GM12878 (cell line): Measurements from ENCODE around the gene ADGRV1.

Experiments
- CTCF ChIP-seq, 3 experiments: IDR thresholded peaks in 2 of 3; conservative IDR thresholded peaks in 1 of 3; 2 replicates each; pipeline ENCODE4 v1.5.1; 2011; ENCODE audit warnings: low read depth in 3 of 3, low read length in 3 of 3, mild to moderate bottlenecking in 3 of 3, control low read depth in 2 of 3, moderate library complexity in 2 of 3, inconsistent platforms in 1 of 3, mixed read lengths in 1 of 3; ENCODE audit not compliant: control insufficient read depth in 2 of 3, insufficient read depth in 1 of 3; ENCODE audit errors: extremely low read depth in 1 of 3
- EZH2 ChIP-seq: IDR thresholded peaks from 2 replicates; pipeline ENCODE4 v1.6.1; 2012; ENCODE audit warnings: low read depth, mild to moderate bottlenecking, control low read depth, inconsistent platforms, low read length, borderline replicate concordance; ENCODE audit not compliant: control insufficient read depth
- JUND ChIP-seq: IDR thresholded peaks from 2 replicates; pipeline ENCODE4 v1.6.1; 2012; ENCODE audit warnings: low read depth, mild to moderate bottlenecking, low read length, improper control_type of control experiment, moderate library complexity
- YY1 ChIP-seq: IDR thresholded peaks from 2 replicates; pipeline ENCODE4 v1.6.1; 2011; ENCODE audit warnings: low read depth, mild to moderate bottlenecking, low read length
- ZBTB4 ChIP-seq: fragments of 450-650 bp; formaldehyde crosslinking; IDR thresholded peaks from 2 replicates; pipeline ENCODE4 v1.4.0; 2022; ENCODE audit warnings: mild to moderate bottlenecking, moderate library complexity
- ZZZ3 ChIP-seq: IDR thresholded peaks from 2 replicates; pipeline ENCODE4 v1.6.1; 2011; ENCODE audit warnings: low read depth; ENCODE audit not compliant: control insufficient read depth, insufficient read length

GRCh38 chr5:90562341-90562740, 3.7 kb downstream of the ADGRV1 start:
- no peak for TF ChIP-seq ZZZ3
- TF ChIP-seq YY1, result no peak
- TF ChIP-seq ZBTB4 (CRISPR knock-in tag), result no peak
- no peak for TF ChIP-seq EZH2
- no peak for TF ChIP-seq CTCF (IDR thresholded peaks at IDR 0.05 in 2 of 3, conservative IDR thresholded peaks at IDR 0.05 in 1 of 3; ENCODE audit: control insufficient read depth in 2 of 3, extremely low read depth in 1 of 3, insufficient read depth in 1 of 3, low read depth in 3 of 3, low read length in 3 of 3)
- no peak for TF ChIP-seq JUND
